HG03439 (cell line): ENCODE measurements around the gene ELK3.
A peak's percentile ranks its signal among the peaks of the same experiment; 100 is the strongest.

Experiments
- ATAC-seq: cut with Tn5 transposase; IDR thresholded peaks from one replicate; pipeline ENCODE4 v1.9.1; 2021; ENCODE audit warnings: mild to moderate bottlenecking, moderate library complexity; ENCODE audit not compliant: unreplicated experiment

Gene ELK3

DNA sequence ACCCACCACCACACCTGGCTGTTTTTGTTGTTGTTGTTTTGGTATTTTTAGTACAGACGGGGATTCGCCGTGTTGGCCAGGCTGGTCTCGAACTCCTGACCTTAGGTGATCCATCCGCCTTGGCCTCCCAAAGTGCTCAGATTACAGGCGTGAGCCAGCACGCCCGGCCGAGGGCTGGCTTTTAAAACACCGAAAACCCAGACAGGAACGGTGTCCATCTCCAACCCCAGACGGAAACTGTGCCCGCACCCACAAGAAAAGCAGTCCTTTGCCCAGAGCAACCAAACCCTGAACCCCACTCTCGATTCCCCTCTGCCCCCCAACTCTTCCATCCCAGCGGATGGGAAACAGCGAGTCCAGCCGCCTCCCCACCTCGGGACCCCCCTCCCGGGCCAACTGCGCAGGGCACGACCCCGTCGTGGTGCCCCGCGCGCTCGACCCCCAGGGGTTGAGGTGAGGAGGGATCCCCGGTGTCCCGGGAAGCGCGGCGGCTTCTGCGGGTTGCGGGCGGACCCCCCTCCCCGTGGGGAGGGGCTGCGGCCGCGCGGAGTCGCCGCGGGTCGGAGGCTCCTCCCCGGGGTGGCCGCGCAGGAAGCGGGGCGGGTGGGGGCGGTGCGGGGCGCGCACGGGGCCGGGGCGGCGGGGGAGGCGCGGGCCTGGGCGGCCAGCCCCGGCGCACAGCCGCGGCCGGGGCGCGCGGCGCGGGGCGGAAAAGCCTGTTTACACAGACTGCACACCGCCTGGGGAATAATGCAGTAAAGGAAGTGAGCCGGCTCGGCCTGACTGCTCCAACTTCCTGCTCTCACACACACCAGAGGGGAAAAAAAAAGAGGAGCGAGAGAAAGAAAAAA, at the start of gene ELK3:
ELK3 (plus strand) TSS at position 651 of the 851 bp plus-strand sequence.
- ATAC-seq: peak; percentile 32

GRCh38 chr12:96146747-96147146, 47.4 kb upstream of the ELK3 start:
- ATAC-seq: no peak

GRCh38 chr12:96150442-96150841, 43.7 kb upstream of the ELK3 start:
- no peak for ATAC-seq

GRCh38 chr12:96152164-96152563, 42.0 kb upstream of the ELK3 start:
- ATAC-seq: no peak

GRCh38 chr12:96153131-96153725, 40.9 kb upstream of the ELK3 start:
- no peak for ATAC-seq

GRCh38 chr12:96155181-96155580, 39.0 kb upstream of the ELK3 start:
- ATAC-seq: no peak

DNA sequence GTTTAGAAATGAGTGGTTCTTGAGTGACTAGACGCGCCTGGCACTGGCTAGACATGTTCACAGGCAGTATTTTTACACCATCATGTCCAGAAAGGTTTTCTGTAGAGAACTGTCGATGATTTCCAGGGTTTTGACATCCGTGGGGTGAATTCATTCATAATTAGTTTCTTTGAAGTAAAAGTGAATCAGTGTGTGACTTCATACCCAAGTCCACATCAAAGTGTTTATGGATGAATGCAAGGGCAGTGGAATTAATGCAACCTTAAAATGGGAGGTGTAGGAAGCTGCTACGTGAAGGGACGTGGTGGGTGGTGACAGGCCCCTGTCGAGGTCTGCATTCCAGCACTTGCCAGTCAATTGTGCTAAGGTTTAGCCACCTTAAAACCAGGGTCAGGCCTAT, 38.4 kb upstream of the ELK3 start:
- ATAC-seq: no peak

GRCh38 chr12:96156211-96156610, 38.0 kb upstream of the ELK3 start:
- ATAC-seq: no peak

DNA sequence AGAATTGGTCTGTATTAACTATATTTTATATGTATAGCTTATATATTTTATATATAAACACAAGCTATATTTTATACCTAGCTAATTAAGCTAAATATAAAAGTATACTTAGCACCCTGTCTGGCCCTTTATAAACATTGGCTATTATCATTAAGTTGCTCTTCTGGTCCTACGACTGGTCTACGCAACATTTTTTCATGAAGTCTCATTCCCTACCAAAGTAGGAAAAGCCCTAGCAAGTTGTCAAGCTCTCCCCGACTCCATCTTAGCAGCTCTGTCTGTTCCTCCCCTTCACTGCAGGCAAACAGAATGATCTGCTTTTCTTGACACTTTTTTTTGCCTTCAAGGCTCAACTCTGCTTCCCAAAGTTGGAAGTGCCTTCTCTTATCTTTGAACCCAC, 36.7 kb upstream of the ELK3 start:
- ATAC-seq: no peak

DNA sequence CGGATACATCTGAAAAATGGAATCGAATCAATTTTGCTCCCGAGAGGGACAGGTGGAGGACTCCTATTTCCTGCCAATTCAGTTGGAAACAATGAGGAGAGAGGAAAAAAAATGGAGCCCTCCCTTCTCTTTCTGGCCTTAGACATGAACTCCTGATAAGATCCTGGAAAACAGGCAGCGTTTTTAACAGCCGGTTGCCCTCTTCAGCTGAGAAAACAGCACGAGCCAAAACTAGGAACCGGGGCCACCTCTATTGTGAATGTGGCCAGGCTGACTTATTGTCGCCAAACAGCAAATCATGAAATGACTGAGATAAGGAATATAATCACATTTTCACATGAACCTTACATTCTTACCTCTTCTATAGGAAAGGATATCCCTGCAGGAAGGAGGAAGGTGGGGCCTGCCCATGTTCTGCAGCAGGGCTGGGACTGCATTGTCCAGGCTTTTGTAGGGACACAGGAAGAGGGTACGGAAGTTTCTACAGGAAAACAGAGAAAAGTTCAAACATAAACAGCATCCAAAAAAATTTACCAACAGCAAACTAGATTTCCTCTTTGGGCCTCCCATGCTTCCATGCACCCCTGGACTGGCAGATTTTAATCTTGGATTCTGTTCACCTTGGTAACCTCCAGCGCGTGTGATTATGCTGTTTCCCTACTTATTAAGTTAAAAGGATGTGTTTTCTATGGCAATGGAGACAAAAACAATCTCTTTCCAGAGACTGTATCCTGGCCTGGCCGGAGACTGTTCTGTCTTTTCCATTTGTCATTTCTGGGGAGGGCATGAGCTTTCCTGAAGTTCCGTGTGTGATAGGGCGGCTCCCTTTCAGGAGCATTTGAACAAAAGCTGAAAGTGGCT, 29.0 kb upstream of the ELK3 start:
- ATAC-seq: no peak

- ATAC-seq: no peak
Measured at GRCh38 chr12:96166765-96167164, 27.4 kb upstream of the ELK3 start.

- no peak for ATAC-seq
Measured at GRCh38 chr12:96167492-96167891, 26.7 kb upstream of the ELK3 start.

DNA sequence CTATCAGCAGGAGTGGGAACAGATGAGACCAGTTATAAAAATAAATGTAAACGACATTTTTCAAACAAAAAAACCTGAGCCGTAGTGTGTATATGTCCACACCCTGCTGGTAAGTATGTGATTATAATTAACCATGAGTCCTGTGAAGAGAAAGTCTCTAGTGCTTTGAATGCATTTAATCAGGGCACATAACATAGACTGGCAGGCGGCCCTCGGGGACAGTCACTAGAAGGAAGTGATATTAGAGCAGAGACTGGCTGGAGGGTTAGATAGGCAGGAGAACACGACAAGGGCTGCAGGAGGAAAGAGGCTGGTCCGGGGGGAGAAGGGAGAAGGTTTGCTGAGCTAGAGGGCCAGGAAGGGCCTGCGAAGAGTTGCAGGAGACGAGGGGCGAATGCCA, 23.8 kb upstream of the ELK3 start:
- ATAC-seq: no peak

DNA sequence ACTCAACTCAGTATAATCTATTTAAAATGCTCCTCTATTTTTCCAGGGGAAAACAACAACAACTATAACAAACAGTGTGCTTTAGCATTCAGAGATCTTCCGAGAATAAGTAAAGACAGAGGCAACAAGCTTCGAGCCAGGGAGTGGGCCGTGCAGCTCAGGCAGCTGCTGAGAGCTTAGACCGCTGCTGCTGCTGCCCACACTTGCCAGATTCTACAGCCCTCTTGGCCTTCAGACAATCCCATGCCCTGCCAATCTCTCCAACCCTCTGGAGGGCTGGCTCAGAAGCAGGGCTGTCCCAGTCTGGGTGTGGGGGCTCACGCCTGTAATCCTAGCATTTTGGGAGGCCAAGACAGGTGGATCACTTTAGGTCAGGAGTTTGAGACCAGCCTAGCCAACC, 23.4 kb upstream of the ELK3 start:
- ATAC-seq: no peak

DNA sequence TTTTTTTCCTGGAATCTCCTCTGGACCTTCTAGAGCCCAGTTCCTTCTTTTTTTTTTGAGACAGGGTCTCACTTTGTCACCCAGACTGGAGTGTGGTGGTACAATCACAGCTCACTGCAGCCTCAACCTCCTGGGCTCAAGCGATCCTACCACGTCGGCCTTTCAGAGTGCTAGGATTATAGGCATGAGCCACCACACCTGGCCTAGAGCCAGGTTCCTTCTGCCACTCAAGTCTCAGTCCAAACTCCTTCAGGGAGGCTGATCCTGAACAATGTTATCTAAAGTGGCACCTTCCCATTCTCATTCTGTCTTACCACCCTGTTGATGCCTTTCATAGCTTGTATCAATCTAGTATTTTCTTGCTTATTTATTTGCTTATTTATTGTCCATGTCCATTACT, 22.3 kb upstream of the ELK3 start:
- no peak for ATAC-seq

GRCh38 chr12:96172981-96173380, 21.2 kb upstream of the ELK3 start:
- no peak for ATAC-seq

DNA sequence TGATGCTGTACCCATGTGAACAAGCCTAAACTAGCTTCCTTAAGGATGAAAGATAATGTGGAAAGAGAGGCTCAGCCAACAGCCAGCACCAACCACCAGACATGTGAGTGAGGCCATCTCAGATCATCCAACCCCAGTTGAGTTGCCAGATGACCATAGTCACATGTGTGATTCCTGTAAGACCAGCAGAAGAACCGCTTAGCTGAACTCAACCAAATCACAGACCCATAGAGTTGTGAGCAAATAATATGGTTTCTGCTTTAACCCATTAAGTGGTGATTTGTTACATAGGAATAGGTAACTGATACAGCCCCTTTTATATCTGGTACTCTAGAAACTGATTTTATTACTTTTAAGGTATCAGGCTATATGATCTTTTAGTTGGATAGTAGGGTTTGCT, 17.6 kb upstream of the ELK3 start:
- no peak for ATAC-seq

GRCh38 chr12:96177013-96177412, 17.2 kb upstream of the ELK3 start:
- ATAC-seq: no peak

GRCh38 chr12:96183734-96184370, 10.3 kb upstream of the ELK3 start:
- no peak for ATAC-seq

GRCh38 chr12:96185914-96186313, 8.3 kb upstream of the ELK3 start:
- no peak for ATAC-seq

- ATAC-seq: no peak
Measured at GRCh38 chr12:96186607-96187301, 7.4 kb upstream of the ELK3 start.
